CD4-positive, alpha-beta T cell treated with Interleukin-6 for 4 hours (primary cell): ENCODE results near the gene BANK1.

Experiments
- DNase-seq: peaks from one replicate; pipeline ENCODE4 v3.0.0-alpha.2; 2020; ENCODE audit warnings: mixed read lengths

BANK1 gene, protein sequence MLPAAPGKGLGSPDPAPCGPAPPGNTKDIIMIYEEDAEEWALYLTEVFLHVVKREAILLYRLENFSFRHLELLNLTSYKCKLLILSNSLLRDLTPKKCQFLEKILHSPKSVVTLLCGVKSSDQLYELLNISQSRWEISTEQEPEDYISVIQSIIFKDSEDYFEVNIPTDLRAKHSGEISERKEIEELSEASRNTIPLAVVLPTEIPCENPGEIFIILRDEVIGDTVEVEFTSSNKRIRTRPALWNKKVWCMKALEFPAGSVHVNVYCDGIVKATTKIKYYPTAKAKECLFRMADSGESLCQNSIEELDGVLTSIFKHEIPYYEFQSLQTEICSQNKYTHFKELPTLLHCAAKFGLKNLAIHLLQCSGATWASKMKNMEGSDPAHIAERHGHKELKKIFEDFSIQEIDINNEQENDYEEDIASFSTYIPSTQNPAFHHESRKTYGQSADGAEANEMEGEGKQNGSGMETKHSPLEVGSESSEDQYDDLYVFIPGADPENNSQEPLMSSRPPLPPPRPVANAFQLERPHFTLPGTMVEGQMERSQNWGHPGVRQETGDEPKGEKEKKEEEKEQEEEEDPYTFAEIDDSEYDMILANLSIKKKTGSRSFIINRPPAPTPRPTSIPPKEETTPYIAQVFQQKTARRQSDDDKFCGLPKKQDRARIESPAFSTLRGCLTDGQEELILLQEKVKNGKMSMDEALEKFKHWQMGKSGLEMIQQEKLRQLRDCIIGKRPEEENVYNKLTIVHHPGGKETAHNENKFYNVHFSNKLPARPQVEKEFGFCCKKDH

DNA sequence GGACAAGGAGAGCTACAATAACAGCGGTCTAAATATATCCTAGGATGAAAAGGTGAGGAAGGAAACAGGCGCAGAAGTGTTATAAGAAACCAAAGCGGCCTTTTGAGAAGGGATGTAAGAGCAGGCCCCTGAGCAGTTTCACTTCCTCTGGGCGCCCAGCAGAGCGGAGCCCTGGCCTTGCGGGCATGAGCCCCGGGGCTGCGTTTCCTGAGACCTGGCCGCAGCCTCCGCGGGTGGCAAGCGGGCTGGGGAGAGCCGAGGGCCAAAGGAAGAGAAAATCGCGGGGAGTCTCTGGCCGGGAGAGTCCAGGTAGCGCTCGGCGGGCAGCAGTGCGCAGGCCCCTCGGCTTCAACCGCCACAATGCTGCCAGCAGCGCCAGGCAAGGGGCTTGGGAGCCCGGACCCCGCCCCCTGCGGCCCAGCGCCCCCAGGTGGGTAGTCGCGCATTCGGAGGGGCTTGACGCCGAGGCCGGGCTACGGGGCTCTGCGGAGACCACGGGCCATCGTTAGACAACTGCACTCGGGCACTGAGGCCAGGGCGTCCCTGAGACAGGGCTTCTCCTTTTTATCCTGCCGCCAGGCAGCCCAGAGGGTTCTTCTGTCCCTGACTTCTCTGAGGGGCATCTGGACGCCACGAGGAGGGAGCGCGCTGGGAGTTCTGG lies at the start of gene BANK1:
BANK1 (plus strand) TSS at position 210 of the 661 bp plus-strand sequence; CDS start at position 361, 151 bp downstream.
- peak; percentile 30 for DNase-seq

DNA sequence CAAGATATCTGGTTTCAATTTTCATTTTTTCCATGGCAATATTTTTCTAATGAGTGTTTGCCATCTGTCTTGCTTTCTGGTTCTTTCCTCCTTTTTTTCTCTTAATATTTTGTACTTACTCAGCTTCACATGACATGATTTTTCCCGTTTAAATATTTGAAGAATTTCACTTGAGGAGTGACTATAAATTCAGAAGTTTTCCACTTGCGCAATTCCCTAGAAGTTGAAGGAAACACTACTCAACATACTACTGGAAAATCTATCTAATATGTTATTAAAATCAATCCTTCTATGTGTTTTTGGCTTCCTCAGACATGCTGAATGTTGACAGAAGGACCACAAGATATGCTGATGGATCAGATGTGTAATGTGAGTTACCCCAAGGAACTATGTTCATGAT lies 36.8 kb upstream of the BANK1 start:
- DNase-seq, result no peak

DNA sequence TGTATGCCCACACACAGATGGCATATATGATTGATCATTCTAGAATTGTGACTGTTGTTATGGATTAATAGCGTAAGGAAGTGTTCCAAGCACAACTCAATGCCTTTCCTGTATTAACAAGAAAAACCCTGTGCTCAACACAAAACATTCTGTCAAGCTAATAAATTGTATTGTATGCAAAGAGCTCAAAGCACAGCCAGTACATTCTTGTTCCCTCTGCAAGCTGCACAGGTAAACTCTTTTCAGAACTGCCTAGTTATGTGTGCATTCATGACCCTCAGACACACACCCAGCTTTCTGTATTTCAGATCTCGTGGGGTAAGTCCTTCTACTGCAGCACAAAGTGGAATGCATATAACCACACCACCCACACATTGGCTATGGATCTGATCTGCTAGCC lies 34.3 kb upstream of the BANK1 start:
- DNase-seq, result no peak

DNA sequence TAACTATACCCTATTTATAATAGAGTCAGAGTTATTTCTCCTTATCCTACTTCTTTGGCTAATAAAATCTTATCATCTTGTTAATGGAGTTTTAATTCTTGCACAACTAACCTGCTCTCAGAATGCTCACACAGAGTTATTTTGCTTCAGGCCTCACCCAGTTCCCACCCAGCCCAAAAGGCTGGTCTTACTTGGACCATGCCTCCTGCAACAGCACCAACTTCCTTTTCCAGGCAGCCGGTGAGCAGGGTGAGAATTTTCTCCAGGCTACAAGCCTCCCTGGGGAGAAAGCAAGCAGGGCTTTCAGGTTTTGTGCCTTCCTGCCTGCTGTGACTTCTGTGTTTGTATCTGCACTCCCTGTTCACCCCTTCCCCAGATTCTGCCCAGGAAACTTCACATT lies 29.1 kb upstream of the BANK1 start:
- DNase-seq, result no peak

DNA sequence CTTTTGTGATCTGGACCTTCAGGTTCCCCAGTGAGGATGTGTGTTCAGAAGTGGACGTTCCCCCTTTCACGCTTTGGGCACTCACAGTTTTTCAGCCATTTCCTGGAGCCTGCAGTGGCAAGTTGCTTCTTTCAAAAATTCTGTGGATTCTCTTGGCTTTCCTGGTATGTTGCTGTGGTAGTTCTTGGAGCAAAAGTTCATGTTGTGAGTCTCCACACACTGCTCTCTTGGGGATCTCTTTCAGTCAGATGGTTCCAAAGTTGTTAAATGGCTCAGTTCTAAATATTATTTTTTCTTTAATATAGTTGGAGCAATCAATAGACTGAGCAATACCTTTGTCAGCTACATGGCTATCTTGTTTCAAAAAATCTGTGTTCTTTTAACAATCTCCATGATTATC lies 28.5 kb upstream of the BANK1 start:
- no peak for DNase-seq

DNA sequence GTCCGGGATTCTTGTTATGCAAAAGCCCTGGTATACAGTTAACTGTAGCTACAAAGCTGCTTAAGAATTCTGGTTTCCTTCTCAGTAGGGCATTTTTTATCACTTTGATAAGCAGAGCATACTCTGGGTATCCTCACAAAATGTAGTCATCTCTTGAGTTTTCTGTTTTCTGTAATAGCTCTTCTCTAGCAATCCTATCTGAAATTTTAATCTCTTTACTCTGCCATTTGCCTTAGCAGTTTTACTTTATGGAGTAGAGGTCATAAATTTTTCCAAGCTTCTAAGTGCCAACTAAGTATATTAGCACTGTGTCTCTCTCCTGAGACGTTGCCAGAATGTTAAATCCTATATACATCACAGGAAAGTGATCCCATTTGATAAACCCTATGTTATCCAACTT lies 28.0 kb upstream of the BANK1 start:
- no peak for DNase-seq

DNA sequence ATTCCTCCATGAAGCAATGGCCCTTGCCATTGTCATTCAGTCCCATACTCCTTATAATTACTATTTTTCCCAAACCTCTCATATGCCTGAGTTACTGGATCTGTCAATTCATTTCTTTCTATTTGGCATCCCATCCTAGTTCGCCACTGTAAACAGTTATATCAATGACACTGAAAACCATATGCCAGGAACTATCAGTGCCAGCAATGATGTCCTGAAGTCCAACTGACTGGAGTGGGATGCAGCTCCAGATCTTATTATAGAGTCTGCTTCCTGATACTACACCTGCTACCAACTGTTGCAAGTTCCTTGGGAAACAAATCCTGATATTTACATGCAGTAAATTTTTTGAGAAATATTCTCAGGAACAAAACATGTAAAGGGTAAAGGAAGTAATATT lies 27.0 kb upstream of the BANK1 start:
- DNase-seq, result no peak

DNA sequence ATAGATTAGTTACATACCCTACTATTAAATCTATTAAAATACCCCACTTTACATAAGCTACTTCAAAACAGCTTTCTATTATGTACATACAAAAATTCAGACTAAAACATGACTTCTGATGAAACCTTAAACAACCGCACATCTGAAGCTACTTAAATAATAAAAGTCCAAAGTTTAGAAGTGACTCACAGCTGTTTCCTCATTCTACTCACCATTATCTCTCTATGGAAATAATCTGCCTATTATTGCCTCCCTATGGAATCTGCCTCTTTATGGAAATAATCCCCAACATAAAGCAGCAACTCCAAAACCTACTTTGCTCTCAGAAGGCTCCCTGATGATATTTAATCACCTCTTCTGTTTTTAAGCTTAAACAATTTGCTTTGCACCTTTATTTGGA lies 15.7 kb upstream of the BANK1 start:
- no peak for DNase-seq

DNA sequence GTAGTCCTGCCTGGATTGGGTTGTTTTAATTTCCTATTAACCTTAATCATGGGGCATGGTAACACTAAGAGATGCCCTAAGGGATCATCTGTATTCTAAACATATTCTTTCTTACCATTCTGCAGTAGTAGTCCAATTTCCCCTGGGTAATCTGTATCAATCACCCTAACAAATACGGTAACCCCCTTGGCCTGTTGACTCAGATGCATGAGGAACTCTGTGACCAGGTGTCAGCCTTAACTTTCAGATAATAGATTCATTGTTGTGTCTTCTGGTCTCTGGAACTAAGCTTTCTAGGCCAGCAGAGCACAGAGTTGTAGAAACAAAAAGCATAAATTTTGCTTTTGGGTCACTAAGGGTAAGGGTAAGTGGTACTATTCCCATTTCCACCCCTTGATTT lies 13.1 kb upstream of the BANK1 start:
- DNase-seq, result no peak

DNA sequence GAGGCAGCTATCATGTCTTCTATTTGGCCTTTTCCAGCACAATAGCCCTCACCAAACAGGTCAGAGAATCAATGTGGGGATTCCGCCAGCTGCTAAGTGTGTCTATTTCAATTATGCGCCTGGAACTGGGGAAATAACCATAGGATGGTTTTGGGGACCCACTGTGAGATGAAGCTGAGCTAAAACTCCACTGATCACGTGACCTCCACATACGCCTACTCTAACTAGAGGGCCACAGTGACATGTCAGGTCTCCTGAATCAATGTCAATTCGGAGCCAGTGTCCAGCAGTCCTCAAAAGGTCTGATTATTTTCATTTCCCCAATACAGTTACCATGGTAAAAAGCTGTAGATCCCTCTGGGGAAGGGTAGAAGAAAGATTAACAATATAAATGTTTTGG lies 10.2 kb upstream of the BANK1 start:
- no peak for DNase-seq

DNA sequence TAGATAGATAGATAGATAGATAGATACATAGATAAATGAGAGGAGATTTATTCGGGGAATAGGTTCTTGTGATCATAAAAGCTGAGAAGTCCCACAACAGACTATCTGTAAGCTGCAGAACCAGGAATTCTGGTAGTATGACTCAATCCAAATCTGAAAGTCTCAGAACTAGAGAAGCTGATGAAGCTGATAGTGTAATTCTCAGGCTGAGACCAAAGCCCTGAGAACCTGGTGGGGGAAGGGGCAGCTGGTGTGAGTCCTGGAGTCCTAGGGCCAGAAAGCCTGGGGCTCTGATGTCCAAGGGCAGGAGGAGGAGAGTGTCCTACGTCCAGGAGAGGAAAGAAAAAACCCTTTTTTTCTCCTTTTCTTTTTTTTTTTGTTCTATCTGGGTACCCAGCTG lies 8.0 kb upstream of the BANK1 start:
- no peak for DNase-seq

DNA sequence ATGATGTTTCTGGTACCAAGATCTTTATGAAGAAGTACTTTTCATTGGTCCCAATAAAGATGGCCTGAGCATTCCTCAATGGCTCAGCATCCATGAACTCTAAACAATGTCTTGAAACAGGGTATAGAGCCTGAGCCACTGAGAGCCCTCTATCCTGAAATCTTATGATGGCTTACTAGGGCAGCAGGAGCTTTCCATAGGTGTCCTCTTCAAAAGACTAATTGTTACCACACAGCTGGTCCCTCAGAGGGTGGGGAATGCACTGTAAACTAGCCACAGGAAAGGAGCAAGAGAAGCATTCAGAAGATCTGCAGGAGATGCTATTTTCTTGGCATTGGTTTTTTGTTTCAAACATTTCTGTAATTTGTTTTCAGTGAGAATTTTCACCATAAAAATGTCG lies 5.6 kb upstream of the BANK1 start:
- no peak for DNase-seq

DNA sequence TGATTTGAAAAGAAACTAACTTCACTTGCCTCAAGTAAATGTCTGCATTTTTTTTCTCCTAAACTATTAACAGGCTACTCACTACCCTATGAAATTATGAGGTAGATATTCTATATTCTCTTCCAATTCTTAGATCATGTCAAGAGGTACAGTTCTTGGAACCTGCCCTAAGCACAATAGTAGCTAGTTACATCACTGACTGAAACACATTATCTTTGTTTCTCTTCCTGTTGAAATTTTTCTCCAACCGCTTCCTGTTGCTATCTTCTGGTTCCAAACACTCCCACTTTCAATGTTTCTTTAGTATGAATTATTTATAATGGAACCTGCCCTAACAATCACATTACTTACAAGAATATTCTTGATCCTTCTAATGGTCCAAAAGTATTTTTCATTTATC lies 5.0 kb upstream of the BANK1 start:
- no peak for DNase-seq

DNA sequence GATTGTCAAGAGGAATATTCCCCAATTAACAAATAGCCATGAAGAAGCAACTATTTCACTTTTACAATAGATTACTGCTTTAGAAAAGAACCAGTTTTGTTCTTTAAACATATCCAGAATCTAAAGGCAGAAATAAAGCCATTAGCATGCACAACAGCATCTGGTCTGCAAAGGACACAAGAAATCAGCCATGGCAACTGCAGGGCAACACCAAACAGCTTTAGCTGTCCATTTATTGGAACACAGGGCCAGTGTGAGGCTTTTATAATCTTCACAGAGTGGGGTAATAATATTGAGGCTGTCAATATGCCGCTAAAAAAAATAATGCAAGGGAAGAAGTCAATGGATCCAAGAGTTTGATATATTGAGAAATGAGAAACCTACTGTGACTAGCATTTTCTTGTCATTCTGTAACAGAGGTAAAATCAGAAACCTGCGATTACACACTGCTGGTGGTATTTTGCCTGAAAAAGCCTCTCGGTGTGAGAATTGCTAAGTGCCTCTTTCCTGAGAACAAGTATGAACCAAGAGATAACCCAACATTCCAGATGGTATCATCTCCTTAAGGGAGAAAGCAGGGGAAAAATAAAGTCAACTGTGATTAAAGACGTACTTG lies 2.7 kb upstream of the BANK1 start:
- DNase-seq, result no peak

DNA sequence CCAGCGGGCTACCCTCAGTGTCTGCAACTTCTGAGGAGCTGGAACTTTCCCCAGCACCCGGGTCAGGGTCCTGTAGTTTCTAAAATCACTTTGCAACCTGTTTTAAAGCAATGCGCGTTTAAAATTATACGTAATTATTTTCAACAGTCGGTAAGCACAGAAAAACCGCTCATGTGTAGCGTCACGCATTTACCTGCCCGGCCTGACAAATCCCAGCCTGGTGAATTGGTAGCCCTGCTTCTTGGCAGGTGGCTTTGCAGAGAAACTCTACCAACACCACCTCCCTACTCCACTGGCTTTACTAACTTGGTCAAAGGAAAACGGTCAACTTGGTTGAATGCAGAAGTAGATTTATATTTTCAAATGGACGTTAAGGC lies 640 bp downstream of the BANK1 start:
- no peak for DNase-seq

DNA sequence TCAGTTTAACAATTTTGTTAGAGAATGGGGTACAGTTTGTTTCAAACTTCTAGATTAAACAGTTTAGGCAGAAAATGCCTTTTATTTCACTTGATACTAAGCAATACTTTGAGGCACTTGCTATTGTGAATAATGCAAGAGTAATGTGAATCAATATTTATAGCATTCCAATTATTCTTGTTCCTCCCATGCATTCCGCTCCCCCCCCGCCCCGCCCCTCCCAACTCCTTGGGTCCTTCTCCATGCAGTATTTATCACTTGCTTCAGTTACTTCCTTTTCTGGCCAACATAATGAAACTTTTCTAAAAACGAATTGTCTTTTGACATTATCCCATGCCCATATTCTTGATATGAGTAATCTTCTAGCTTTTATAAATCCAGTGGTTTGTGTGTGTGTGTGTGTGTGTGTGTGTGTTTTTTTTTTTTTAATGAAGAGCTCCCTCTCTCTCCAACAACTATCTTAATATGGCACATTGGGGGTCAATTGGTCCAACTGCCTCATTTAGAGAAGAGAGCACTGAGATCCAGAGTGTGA lies 1.6 kb downstream of the BANK1 start:
- DNase-seq, result no peak

DNA sequence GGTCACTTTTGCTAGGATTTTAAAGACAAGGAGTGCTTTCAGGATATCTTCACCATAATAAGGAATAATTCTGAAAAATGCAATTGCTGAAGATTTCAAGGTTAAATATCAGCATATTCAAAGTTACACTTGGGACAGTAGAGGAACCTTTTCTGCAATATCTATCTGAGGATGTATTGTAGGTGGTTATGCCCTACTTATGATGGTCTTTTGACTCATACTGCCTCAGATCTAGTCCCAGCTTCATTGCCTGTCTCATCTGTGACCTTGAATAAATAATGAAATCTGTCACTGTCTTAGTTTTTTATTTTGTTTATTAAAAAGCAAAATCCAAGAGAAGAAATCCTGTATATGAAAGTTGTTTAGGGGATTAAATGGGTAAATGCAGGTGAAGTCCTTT lies 2.9 kb downstream of the BANK1 start:
- DNase-seq, result no peak

DNA sequence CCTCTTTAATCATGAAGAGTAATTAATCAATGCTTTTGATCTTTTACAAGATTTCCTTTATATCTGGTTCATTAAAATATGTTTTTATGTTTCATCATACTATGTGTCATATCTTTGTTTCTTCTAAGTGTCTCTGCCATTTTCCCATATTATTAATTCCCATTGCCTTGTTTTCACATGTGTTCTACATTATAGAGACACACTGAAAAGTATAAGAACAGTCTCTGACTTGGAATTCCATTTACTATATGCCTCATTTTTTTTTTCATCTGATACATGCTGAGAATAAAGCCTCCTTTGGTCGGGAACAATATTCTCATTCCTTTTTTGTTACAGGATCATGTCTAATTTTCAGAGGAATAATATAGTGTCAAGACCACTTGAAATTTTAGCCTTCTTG lies 4.3 kb downstream of the BANK1 start:
- DNase-seq, result no peak

DNA sequence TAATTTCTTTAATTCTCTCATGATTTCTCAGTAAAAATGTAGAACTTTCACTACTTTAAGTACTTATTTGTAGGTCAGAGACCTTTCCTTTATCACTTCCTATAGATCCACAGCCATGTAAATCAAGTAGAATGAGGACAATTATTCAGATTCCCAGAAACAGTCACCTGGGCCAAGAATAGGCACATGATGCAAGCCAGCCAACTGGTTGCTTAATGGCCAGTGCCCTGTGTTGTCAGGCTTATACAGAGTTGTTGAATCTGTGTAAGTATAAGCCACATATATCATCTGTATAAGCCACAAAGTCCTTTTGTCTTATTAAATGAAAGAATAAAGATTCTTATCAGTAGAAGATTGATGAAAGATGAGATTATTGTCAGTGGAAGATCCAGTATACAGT lies 5.2 kb downstream of the BANK1 start:
- DNase-seq, result no peak

DNA sequence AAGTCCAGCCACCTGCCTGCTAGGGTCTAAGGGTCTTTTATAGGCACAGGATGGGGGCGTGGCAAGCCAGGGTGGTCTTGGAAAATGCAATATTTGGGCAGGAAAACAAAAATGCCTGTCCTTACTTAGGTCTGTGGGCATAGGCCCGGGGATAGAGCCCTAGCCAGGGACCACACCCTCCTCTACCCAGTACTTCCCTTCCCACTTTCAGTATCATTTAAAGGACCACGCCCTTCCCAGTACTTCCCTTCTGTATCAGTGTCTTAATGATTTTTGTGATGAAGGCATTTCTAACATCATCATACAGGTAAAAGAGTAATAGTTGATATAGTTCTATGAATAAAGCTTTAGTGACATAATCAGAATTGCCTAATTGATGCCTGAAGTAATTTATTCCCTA lies 11.4 kb downstream of the BANK1 start:
- no peak for DNase-seq

DNA sequence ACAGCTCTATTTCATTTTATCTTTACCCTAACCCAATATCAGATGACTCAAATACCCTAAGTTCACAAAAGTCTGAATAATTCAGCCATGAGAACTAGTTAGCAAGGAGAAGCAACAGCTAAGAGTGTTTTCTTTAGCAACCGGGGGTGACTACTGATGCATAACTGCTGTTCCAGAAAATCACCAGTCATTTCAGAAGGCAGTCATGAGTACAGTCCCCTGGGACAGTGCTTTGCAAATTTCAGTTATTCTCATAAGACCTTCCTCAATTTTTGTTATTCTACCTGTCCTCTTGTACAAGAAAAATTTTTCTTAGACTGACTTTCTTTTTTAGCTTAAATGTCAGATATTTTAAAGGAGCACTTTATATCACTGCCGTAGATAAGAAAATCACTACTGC lies 16.4 kb downstream of the BANK1 start:
- no peak for DNase-seq

DNA sequence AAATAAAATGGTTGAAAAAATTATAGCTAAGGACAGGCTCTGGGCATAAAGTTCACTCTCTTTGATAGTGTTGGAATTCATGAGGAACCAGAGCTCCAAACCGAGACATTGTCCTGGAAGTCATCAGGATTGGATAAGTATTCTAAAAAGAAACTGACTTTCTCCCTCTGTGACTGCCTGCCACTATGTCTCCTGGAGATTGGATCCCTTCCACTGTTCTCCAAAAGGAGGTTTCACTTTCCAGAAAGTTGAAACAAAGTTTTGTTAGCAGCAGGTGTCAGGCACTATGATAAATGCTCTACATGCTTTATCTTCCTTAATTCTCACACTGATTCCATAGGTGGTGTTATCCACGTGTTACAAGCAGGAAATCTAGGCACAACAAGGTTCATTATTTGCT lies 16.8 kb downstream of the BANK1 start:
- DNase-seq, result no peak

DNA sequence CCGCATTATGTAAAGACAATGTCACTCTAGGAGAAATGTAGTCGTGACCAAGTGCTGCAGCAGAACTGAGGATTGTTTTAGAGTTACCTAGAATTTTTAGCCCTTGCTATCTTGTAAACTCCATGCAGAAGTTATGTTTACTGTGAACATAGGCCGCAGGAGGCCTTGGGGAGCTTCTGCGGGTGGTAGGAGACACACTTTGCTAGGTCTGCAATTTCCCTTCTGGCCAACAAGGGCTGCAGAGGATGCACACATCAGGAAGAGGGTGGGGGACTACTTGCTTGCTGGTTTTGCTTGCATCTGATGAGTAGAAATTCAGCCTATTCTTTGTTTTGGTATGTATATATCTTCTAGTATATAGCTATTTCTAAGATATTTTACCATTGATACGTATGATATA lies 23.1 kb downstream of the BANK1 start:
- DNase-seq, result no peak
